Measurements from ENCODE around the gene TRIM23. TPM values are rescaled to one million over a fixed set of nuclear protein-coding genes. Genes with fewer than 3 reads are reported as not detected.

TRIM23 gene
- polyA plus RNA-seq, 3 donors = 26.1 to 29.6 (median 29.0) TPM

- no peak for DNase-seq (ENCODE audit: low read depth in 3 of 3, low spot score in 2 of 3)
Observed at GRCh38 chr5:65570598-65571226, 53.4 kb downstream of the TRIM23 start.

- no peak for DNase-seq (ENCODE audit: low read depth in 3 of 3, low spot score in 2 of 3)
Observed at GRCh38 chr5:65566505-65566904, 57.6 kb downstream of the TRIM23 start.

GRCh38 chr5:65563777-65564176 lies 60.4 kb downstream of the TRIM23 start:
- DNase-seq (ENCODE audit: low read depth in 3 of 3, low spot score in 2 of 3) = peak in 1 of 3 donors; percentile 1

GRCh38 chr5:65562731-65563701 lies 61.1 kb downstream of the TRIM23 start, which contains the start of the genes CENPK and PPWD1:
TSS of gene CENPK (minus strand) at chr5:65563168. CDS start at chr5:65554907, 8,261 bp downstream.
TSS of gene PPWD1 (plus strand) at chr5:65563296. CDS start at chr5:65563311, 15 bp downstream.
- DNase-seq (ENCODE audit: low read depth in 3 of 3, low spot score in 2 of 3) = peak; percentile 88 to 93 (median 92)

GRCh38 chr5:65556718-65557117 lies 67.4 kb downstream of the TRIM23 start:
- DNase-seq (ENCODE audit: low read depth in 3 of 3, low spot score in 2 of 3) = no peak

- DNase-seq (ENCODE audit: low read depth in 3 of 3, low spot score in 2 of 3) = no peak
Observed at GRCh38 chr5:65556181-65556580, 68.0 kb downstream of the TRIM23 start.

- no peak for DNase-seq (ENCODE audit: low read depth in 3 of 3, low spot score in 2 of 3)
Observed at GRCh38 chr5:65555287-65555686, 68.8 kb downstream of the TRIM23 start.

- no peak for DNase-seq (ENCODE audit: low read depth in 3 of 3, low spot score in 2 of 3)
Observed at GRCh38 chr5:65553941-65554340, 70.2 kb downstream of the TRIM23 start.

GRCh38 chr5:65548281-65548680 lies 75.9 kb downstream of the TRIM23 start:
- DNase-seq (ENCODE audit: low read depth in 3 of 3, low spot score in 2 of 3) = no peak

- no peak for DNase-seq (ENCODE audit: low read depth in 3 of 3, low spot score in 2 of 3)
Observed at GRCh38 chr5:65546141-65546540, 78.0 kb downstream of the TRIM23 start.

- DNase-seq (ENCODE audit: low read depth in 3 of 3, low spot score in 2 of 3) = no peak
Observed at GRCh38 chr5:65544473-65544872, 79.7 kb downstream of the TRIM23 start.

- DNase-seq (ENCODE audit: low read depth in 3 of 3, low spot score in 2 of 3) = no peak
Observed at GRCh38 chr5:65539827-65540226, 84.3 kb downstream of the TRIM23 start.

Other genes starting within 250 kb of the TRIM23 start
- gene ADAMTS6, start 142.4 kb downstream of the TRIM23 start, polyA plus RNA-seq (ENCODE audit: insufficient read length in 3 of 3) = 1 to 10 TPM; 1.3 to 2.1 (median 2.0) TPM
- 10 to 100 TPM; 29.0 to 32.6 (median 31.4) TPM for gene CENPK, start 61.2 kb downstream of the TRIM23 start, polyA plus RNA-seq (ENCODE audit: insufficient read length in 3 of 3)
- gene PPWD1, start 61.0 kb downstream of the TRIM23 start, polyA plus RNA-seq (ENCODE audit: insufficient read length in 3 of 3) = 10 to 100 TPM; 69.9 to 75.4 (median 73.0) TPM
- 1 to 10 TPM; 4.8 to 5.3 (median 5.1) TPM for gene SHLD3, start 694 bp upstream of the TRIM23 start, polyA plus RNA-seq (ENCODE audit: insufficient read length in 3 of 3)
- gene TRAPPC13, start 694 bp upstream of the TRIM23 start, polyA plus RNA-seq (ENCODE audit: insufficient read length in 3 of 3) = 10 to 100 TPM; 34.0 to 38.0 (median 35.6) TPM
- gene SGTB, start 97.8 kb upstream of the TRIM23 start, polyA plus RNA-seq (ENCODE audit: insufficient read length in 3 of 3) = 10 to 100 TPM in 1 of 3 donors, 1 to 10 TPM in 2; 8.6 to 10.5 (median 9.3) TPM
- 10 to 100 TPM; 35.1 to 41.3 (median 40.3) TPM for gene NLN, start 97.9 kb upstream of the TRIM23 start, polyA plus RNA-seq (ENCODE audit: insufficient read length in 3 of 3)